ENCODE measurements around the gene PHKB.

DNA sequence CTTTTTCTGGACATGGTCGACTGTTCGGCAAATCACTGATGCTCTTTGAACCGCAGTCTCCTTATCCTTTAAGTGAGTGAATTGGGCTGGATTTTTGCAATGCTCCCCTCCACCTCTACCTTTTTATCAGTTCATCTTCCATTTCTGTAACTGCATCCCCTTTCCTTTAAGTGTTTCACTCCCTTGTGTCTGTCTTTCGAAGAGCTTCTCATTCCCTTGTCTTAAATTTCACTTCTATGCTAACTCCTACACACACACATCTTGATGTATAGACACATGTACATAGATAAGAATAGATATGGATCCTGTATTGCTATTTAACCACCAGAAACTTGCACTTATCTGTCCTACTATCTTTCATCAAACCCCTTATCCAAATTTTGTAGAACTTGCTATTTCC lies 250.7 kb downstream of the PHKB start:
- TF ChIP-seq, protein P1, sequence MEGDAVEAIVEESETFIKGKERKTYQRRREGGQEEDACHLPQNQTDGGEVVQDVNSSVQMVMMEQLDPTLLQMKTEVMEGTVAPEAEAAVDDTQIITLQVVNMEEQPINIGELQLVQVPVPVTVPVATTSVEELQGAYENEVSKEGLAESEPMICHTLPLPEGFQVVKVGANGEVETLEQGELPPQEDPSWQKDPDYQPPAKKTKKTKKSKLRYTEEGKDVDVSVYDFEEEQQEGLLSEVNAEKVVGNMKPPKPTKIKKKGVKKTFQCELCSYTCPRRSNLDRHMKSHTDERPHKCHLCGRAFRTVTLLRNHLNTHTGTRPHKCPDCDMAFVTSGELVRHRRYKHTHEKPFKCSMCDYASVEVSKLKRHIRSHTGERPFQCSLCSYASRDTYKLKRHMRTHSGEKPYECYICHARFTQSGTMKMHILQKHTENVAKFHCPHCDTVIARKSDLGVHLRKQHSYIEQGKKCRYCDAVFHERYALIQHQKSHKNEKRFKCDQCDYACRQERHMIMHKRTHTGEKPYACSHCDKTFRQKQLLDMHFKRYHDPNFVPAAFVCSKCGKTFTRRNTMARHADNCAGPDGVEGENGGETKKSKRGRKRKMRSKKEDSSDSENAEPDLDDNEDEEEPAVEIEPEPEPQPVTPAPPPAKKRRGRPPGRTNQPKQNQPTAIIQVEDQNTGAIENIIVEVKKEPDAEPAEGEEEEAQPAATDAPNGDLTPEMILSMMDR (conservative IDR thresholded peaks at IDR 0.05) = no peak
- no peak for TF ChIP-seq EZH2 (IDR thresholded peaks at IDR 0.05; ENCODE audit: low read depth)

Measured in PC-9 (cell line).